Gastroesophageal sphincter (tissue), 3 donors: Measurements from ENCODE around the gene OPTC.

ENCODE experiments used
- CTCF ChIP-seq, 4 experiments: fragments of 200-600 bp in 2 of 4; fragments of 450-650 bp in 2 of 4; sonication (generic) in 1 of 4; IDR thresholded peaks; one replicate each; pipeline ENCODE4 v1.5.1; 2017 to 2019; ENCODE audit warnings: antibody characterized with exemption in 4 of 4, mild to moderate bottlenecking in 2 of 4, moderate library complexity in 2 of 4
- EP300 ChIP-seq: sonication (generic); formaldehyde crosslinking; IDR thresholded peaks from one replicate; pipeline ENCODE4 v1.6.1; 2017; ENCODE audit warnings: antibody characterized with exemption, mild to moderate bottlenecking

- TF ChIP-seq CTCF (IDR thresholded peaks at IDR 0.05) (no peak), EP300 (no peak)
These were observed 55.4 kb downstream of the OPTC start for GRCh38 chr1:203549309-203549708.
